Hippocampal formation (tissue), 2 donors: ENCODE measurements around the gene PAGE5.

Experiments
- DNase-seq, 2 donors: peaks; one replicate each; lab custom pipeline; 2025; lab: John Stamatoyannopoulos, UW

PAGE5 gene, protein sequence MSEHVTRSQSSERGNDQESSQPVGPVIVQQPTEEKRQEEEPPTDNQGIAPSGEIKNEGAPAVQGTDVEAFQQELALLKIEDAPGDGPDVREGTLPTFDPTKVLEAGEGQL

GRCh38 chrX:55220119-55220794 lies at the start of gene PAGE5:
Gene PAGE5, plus strand, starts transcription at chrX:55220346. Its CDS starts 1,037 bp downstream, at chrX:55221383.
- DNase-seq, result no peak

DNA sequence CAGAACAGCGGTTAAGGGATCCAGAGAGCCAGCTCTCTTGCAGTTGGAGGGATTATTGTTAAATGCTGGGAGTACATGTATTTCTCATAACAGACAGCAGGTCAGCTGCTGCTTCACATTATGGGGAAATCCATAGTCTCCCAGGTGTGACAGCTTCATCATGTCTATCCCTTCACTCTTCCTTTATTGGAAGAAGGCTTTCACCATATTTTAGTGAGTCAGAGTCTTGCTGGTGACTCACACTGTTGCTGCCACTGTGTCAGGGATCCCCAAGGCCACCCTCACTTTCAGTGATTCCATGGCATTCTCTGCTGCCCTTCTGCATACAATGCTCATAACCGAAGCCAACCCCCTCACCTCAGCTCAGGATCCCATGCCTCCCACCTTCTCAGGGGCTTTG lies 32.9 kb upstream of the PAGE5 start:
- no peak for DNase-seq

DNA sequence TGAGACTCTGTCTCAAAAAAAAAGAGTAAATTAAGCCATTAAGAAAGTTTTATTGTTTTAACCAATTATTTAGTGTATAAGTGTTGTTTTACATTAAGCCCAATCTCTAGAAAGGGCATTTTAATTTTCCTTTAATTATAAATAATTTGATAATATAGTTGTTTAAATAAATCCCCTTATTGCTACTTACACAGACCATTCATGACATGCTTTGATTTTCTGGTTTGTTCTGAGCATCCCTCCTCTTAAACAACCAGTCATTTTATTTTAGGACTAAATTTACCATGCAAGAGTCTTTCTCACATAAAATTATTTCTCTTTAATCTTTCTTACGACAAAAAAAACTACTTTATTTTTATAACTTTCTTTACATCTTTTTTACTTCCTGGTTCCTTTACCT lies 23.5 kb upstream of the PAGE5 start:
- DNase-seq, result no peak

- no peak for DNase-seq
These were observed 18.1 kb upstream of the PAGE5 start for GRCh38 chrX:55201930-55202579.

GRCh38 chrX:55206162-55206941 lies 13.8 kb upstream of the PAGE5 start:
- DNase-seq, result no peak

GRCh38 chrX:55210931-55211677 lies 9.0 kb upstream of the PAGE5 start:
- no peak for DNase-seq

DNA sequence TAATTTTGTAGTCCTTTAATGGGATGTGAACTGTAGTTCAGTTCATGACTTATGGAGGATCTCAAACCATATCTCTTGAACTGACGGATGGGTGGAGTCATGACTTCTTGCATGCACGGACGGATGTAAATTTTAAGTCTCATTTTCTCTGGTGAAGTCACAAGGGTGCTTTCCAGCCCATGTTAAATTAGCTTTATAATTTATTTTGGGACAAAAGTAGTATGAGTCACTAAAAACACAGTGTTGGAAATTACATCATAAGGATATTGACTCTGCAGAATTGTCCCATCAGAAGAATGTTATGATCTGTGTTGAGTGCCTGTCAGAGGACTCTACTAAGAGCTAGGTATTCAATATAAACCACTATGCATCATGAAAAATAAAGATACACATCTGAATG lies 6.8 kb upstream of the PAGE5 start:
- no peak for DNase-seq

GRCh38 chrX:55240788-55241340 lies 20.7 kb downstream of the PAGE5 start:
- no peak for DNase-seq

GRCh38 chrX:55253528-55253927 lies 33.4 kb downstream of the PAGE5 start:
- no peak for DNase-seq

DNA sequence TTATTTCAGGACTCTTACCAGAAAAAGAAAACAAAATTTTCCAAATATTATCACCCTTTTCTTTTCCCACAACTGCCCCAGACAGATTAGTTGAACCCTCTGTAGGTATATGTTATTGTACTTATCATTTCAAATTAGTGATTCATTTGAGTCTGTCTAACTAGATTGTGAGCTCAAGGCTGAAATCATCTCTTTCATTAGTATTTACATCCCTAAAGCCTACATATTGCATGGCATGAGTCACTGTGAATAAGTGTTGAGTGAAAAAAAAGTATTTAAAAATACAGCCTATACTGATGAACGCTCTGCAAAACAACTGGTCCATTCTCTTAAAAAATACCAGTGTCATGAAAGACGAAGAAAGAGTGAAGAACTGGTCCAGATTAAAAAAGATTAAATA lies 40.7 kb downstream of the PAGE5 start:
- no peak for DNase-seq

DNA sequence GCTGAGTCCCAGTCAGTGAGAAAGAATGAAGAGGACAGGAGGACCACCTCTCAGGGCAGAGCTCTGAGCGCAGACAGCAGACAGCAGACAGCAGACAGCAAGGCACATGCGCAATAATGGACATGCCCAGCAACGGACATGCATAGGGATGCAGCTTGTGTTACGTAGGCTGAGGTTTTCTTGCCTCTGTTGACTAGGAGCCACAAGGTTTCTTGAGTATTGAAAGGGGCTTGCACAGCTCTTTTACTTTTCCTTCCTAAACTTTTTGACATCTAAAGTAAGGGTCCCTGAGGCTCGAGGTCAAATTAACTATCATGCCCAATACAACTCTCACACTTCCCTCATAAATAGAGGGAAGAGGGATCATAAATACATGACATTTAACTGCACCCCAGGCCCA lies 44.7 kb downstream of the PAGE5 start, which contains the start of gene PAGE3:
PAGE3 (minus strand) TSS at position 101 of the 400 bp plus-strand sequence. CDS start 1,013 bp downstream, outside the sequence.
- no peak for DNase-seq
